ENCODE measurements around the gene MEGF6.

Gene MEGF6

DNA sequence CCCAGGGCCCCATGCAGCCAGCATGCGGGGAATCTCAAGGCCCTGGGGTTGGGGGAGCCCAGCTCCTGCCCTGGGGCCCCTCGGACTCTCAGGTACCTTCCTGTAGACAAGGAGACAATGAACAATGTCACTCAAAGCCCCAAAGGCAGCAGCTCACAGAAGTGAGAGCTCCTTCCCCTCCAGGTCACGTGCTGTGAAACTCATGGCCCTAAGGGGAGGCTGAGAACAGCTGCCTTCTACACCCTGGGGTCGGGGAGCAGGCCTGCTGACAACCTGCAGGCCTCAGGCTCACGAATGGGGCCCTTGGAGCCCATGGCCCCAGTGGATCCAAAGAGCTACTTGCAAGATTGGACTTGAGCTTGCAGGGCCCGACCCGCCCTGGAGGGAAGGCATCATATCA, 3.2 kb downstream of the MEGF6 start:
- no peak for DNase-seq

DNA sequence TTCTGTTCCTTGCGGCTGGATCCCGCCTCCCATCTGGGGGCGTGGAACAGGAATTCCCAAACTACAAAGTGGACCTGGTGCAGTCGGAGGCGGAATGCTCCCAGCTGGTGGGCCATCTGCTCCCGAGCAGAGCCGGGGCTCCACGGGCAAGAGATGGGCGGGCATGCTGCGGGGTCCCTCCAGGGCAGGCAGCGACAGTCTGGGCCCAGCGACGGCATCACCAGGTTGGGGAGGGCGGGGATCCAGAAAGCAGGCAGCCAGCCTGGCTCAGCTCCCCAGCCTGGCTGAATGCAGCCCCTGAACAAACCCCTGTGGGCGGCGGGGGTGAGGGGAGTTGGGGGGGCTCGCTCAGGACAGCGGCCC, 3.6 kb downstream of the MEGF6 start:
- no peak for DNase-seq

DNA sequence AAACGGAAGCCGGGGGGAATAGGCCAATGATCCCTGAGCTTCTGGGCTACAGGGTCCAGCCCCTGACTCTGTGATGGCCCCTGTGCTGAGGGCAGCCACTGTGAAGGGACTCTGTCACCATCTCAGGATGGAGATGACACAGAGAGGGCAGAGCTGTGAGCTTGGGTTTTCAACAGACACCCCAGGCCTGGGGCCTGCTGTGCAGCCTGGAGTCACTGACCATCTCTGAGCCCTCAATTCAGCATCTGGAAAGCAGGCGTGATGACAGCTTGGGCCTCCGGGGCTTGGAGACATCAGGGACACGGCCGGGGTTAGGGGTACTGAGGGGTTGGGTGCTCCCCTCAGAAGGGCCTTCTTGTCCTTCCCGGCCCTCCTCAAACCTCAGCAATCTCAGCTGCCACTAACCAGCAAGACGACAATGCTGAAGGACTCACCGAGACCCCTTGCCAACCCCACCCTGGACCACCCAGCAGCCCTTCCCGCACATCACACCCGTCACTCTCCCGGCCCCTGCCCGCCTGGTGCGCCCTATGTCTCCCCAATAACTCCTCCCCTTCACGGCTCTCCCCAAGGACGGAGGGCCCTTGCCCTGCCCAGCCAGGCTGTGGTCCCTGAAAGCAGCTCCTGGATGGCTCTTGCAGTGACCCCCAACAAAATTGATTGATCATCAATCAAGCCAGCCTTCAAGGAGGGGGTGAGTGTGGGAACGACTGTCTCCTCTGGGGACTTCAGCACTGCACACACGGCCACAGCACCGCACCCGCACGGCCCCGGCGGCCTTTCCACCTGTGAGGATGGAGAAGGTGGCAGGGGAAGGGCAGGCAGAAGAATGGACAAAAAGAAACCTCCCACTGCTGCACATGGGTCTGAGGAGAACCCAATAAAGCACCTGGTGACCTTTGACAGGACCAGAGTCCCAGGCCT, 4.3 kb downstream of the MEGF6 start:
- DNase-seq, result no peak

DNA sequence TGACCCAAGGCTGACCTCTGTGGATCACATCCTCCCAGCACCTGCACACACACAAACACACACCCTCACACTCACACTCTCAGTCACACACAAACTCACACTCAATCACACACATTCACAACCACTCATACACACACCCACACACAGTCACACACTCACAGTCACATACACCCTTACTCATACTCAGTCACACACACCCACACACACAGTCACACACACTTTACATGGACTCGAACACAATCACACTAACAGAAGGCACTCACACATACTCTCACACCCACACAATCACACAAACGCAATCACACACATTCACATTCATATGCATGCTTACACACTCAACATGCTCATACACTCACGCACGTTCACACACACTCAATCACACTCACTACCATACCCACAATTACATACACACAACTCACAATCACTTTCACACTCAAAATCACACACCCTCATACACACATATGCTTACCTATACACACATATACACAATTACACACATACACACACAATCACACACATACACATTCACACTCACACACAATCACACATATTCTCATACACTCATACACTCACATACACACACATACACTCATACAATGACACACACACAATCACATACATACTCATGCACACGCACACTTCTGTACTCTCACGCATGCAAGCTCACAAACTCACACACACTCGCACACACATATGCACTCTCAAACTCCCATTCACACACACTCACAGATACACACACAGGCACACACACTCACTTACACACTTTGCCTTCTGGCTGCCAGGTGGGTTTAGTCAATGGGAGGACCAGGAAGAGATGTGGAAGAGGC, 6.1 kb downstream of the MEGF6 start:
- DNase-seq, result no peak

DNA sequence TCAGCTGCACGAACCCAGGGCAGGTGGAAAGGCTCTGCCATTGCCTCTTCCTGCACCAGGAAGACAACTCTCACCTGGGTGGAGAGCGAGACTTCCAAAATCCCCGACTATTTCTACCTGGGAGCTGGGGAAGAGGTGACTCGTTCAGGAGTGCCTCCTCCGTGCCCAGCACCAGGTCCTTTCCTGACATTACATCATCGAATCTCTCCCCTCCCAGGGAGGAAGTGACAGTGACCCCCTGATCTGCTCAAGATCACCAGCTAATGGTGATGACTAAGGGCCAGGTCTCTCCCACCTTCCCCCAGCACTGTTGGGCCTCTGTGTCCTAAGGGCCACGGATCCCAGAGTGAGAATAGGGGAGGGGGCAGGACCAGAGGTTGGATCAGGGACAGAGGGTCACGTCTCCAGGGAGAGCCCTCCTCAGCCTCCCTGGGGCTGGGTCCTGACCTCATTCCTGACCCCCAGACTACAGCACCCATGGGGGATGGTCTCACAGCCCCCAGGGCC, 6.8 kb downstream of the MEGF6 start:
- DNase-seq, result no peak

DNA sequence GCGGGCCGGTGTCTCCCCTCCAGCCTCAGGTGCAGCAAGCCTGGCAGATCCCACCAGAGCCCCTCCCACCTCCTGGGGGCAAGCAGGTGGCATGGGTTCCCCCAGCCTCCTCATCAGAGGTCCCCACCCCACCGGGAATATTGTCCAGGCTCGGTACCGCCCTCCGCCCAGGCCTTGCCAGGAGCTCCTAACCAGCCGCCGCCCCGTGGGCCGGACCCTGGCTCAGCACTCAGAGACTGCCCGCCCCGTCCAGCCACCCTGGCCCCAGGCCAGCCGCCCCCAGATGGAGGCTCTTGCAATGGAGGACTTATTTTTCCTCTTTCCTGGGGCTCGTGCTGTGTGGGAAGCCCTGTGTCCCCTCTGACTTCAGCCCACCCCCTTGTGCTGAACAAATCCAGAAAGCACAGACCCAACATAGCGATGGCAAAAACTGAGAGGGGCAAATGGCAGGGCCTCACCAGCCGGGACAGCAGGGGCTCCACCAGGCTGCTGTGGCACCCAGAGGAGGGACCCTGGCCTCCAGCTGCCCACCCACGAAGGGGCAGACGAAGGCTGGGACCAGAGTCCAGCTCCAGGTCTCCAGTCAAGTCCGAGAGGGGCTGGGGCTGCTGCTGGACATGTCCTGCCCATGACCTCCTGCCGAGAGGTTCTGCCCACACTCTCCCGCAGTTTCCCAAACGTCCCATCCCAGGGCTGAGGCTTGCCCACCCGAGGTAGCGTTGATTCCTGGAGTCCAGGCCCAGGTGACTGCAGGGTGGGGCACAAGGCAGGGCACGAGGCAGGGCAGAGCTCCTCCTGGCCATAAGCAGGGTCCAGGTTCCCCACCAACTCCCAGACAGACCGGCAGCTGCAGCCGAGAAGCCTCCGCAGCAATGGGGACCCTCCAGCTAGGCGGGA, 7.5 kb downstream of the MEGF6 start:
- DNase-seq, result no peak

DNA sequence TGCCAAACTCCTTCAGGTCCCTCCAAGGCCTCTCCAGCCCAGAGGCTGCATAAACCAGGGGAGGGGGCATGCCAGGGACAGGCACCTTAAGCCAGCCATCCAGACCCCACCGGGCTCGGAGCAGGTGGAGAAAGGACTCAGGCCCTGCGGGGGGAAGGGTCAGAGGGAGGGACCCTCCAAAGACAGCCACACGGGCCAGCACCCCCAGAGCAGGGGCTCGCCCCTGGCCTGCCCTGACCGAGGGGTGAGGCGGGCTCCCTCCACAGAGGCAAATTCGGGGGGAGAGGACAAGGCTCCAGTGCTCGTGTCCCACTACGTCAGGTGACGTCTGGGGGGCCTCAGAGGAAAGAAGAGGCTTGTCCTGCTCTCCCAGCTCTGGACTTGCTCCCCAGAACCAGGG, 8.2 kb downstream of the MEGF6 start:
- DNase-seq, result no peak

DNA sequence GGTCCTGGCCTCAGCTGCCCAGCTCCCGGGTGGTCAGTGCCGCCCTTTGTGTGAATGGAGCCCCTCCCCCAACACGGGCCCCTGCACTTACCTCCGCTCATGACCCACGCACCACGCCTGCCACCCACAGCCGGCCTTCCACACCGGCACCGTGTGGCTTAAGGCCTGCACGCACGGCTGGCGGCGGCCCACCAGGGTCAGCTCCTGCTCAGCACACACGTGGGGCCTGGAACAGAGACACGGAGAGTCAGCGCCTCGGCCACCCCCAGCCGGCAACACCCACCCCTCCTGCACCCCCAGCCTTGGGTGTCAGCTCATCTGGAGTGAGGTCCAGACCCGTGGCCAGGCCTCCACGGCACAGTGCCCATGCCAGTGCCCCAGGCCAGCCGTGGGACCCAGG, 8.9 kb downstream of the MEGF6 start:
- DNase-seq, result no peak

DNA sequence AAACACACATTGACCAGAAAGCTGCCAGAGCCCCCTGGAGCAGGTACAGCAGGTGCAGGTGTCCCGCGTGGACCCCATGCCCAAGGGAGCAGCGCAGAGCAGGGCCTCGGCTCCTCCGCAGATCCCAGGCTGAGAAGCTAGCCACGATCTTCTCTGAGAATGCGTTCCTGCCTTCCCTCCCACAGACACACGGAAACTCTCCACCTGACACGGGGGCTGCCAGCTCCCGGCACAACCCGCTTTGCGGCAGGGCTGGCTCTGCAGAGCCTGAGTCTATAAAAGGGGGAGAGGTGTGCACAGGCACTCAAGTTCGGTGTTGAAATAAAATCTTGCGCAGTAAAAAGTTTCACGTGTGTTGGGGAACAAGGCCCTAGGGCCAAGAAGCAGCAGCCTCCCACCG, 9.6 kb downstream of the MEGF6 start:
- DNase-seq, result no peak

DNA sequence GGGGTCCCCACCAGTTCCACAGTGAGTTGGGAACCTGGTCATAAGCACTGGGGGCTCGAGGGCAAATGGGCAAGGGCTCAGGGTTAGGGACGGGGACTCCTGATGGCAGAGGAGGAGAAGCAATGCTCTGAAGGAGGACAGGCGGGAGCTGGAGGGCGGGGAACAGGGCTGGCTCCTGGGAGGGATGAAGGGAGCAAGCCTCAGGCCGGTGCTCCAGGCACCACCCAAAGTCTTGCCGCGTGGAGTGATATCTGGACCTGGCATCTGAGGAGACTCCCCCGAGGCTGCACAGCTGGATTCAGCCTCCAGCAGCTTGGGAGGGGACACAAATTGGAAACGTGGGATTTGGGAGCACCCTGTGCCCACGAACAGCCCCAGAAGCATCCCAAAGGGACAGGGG, 11.0 kb downstream of the MEGF6 start:
- no peak for DNase-seq

DNA sequence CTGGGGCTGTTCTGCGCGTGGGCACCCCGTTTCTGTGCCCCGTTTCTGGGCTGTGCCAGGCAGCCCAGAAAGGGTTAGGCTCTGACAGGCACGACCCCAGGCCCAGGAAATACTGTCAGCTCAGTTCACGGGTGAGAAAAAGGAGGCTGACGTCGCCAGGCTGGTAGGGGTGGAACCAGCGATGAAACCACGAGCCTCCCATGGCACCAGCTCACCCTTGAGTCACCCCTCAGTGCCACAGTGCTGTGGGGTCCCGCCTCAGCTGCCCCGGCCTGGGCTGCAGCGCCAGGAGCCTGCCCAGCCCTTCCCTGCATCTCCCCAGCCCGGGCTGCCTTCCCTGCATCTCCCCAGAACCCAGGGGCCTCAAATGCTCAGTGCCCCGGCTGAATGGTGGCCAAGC, 11.5 kb downstream of the MEGF6 start:
- DNase-seq, result no peak

DNA sequence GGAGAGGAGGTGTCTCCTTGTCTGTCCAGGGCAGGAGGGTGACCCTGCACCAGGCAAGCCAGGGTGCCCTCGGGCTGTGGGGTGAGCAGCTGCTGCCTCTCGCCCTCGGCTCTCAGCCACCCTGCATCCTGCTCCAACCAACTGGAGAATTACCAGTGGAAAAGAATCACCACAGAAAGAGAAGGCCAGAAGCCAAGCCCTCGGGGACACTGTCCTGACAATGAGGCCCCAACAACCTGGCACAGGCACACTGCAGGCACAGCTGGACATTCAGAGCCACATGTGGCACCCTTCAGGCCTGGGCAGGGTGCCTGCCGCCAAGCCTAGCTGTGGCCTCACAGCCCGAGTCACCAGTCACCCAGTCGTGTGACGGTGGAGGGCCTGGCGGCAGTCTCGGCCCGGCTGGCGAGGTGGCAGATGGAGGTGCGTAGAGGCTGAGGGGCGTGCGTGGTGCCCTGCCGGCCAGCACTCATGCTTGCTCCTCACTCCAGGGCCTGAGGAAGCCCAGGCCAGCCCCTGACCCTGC, 12.0 kb downstream of the MEGF6 start:
- DNase-seq, result no peak

DNA sequence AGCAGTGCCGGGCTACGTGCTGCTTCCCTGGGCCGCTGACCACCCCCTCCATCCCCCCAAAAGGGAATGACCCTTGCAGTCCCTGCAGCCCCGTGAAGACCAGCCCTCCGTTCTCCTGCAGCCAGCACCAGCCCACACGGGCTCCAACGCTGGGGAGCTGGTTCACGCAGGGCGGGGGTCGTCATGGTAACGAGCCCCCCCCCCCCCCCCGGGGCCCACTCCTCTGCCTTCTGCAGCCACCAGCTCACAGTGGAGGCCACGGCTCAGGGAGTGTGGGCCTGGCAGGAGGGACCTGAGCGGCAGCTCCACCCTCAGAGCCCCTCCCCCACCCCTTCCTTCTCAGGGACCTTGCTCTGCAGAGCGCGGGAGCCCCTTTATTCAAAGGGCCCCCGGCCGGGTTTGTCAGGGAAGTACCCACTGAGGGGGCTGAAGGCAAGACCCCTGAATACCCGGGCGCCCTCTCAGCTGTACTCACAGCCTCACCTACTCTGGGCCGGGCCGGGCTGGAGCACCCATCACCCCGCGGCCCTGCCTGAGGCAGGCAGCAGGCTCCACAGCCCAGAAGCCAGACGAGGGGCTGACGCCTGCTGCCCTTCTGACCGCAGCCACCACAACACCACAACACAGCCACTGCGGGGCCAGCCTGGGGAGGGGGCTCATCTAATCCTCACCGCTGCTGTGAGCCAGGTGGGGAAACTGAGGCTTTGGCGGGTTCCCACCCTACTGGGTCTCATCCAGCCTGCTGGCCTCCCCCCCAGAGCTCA, 12.6 kb downstream of the MEGF6 start:
- DNase-seq, result no peak

DNA sequence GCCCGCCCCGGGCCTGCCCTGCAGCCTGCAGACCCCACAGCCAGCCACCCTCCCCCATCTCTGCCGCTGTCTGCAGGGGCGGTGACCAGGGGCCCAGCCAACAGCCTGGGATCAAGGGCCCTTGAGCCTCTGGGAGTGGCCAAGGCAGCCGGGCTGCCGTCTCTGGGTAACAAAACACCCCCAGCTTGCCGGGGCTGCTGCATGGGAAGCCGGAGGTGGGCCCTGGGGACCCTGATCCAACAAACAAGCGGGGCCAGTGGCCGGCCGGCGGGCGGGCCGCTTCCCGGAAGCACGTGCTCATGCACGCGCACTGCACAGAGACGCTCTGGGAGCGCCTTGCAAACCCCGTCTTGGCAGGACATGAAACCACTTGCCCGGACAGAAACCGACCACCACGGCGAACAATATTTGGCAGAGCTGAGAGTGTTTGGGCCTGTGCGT, 13.2 kb downstream of the MEGF6 start:
- no peak for DNase-seq

DNA sequence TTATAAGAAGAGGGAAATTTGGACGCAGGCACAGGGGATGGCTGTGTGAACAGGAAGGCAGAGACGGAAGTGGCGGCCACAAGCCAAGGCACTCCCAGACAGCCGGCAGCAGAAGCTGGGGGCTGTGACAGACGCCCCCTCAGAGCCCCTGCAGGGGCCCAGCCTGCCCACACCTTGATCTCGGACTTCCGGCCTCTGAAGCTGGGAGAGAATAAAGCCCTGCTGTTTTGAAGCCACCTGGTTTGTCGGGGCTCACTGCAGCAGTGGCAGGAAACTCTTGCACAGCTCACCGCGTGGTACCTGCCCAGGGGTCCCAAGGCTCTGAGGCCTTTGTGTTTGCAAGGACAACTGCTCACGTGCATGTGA, 13.7 kb downstream of the MEGF6 start:
- no peak for DNase-seq

DNA sequence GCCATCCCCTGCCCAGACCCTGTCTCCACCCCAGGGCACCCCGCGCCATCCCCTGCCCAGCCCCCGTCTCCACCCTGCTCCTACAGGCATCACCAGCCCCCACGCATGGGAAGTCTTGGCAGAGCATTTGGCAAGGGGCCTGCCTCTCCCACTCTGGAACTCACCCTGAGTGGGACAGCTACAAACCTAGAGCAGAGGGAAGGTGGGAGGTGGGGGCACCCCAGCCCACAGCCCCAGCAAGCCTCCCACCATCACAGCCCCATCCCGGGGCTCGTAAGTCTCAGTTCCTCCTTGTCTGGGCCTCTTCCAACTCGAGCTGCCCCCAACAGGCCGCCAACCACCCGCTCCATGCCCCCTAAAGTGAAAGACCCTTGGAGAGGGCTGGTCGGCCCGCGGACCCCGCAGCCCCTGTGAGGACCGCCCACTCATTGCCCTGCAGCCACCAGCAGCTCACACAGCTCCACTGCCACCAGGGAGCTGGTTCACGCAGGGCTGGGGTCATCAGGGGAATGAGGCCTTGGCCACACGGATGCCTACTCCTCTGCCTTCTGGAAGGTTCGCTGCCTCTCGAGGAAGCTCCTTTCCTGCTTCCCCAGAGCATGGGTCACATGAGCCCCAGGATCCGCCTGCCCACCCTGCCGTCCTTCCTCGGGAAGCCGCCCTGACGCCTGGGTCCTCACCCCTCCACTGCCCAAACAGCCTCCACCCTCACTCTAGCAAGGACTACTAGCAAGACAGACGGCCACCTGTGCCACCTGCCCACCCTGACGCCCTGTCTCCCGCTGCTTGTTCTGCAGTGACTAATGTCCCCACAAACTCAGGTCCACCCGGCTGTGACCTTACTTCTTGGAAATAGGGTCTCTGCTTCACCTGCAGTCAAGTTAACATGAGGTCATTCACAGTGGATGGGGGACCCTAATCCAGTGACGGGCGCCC, 14.4 kb downstream of the MEGF6 start:
- no peak for DNase-seq

DNA sequence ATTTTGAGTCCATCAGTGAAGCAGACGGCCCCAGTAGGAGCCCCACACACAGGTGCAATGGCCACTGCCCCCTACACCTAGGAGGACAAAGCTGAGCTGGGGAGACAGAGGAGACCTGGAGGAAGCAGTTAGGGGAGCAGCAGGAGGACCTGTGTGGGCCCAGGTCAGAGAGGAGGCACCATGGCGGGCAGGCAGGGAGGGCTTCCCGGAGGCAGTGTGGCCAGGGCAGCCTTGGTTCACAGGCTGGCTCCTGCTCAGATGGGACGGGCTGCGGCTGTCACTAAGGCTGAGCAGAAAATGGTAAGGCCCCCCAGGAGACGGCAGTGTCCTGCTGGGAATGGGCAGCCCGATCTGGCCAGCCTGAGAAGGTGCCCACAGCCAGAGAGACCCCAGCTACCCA, 15.4 kb downstream of the MEGF6 start:
- no peak for DNase-seq

DNA sequence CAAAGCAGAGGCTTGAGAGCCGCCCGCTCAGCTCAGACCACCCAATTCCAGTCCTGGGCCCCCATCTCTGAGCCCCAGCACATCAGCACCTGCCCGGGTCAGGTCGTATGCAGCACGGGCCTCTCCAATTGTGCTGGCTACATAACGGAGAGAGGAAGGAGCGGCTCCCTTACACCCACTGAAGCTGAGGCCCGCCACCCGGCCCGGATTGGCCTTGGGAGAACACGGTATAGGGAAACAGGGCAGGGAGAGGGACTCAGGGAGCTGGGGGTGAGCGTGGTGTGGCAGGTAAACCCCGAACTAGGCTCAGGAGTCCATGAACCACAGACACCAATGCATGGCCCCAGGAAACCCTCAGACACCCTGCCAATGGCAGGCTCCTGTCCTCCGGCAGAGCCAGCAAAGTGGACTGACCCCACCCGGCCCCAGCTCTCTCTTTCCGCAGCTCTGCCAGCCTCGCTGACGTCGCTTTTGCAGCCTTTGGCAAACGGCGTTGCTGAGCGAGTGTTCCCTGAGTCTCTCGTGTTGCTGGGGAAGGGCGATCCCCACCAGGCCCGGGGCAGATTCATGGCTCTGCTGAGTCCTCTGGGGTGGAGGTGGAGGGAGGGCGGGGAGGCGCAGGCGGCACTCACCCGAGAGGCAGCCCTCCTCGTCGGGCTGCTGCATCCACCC, 16.5 kb downstream of the MEGF6 start:
- DNase-seq, result no peak

DNA sequence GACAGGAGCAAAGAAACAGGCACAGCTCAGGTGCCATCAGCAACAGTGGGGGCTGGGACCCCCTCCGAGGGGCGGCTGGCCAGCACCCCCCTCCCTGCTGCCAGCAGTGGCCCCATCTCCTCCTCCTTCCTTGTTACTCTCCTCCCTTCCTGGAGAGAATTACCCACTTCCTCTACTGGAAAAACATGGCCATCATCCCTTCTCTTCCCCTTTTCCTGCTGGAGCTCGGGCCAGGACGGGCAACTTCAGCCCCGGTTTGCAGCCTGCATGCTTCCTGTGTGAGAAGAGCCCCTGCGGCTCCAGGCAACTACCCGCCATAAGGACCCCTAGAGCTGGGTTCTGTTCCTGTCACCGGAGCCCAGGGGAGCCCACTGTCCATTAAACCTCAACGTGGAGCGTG, 17.6 kb downstream of the MEGF6 start:
- DNase-seq, result no peak

DNA sequence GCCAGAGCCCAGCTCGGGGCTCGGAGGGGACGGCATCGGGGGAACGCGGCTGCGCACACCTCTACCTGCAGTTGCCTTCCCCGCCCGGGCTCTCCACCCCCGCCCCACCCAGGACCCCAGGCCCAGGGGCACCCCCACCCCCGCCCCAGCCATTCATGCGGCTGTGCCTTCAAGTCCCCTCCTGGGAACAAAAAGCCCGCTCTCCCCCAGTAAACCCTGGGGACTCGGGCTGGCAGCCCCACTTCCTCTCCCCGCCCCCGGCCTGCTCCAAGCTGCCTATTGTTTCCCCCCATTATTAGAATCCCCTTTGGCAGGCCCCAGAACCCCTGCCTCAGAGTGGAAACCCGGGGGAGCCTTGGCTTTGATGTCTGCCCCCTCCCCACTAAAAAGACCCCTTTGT, 18.0 kb downstream of the MEGF6 start:
- DNase-seq, result no peak
